CD14-positive monocyte (primary cell): ENCODE results near the gene CLCNKB. TPM values are rescaled to one million over a fixed set of nuclear protein-coding genes. Genes with fewer than 3 reads are reported as not detected.

Experiments
- DNase-seq, 3 donors: peaks; one replicate each; pipeline ENCODE4 v3.0.0-alpha.2; 2011 to 2022
- H2AFZ ChIP-seq: 2 replicates; pipeline ENCODE4 v1.6.0; 2012; ENCODE audit warnings: mild to moderate bottlenecking, low read depth, low read length, inconsistent platforms; ENCODE audit not compliant: insufficient read depth, poor library complexity, severe bottlenecking
- H3K27ac ChIP-seq, 2 donors: 1 replicate in 1 of 2; 2 replicates in 1 of 2; pipeline ENCODE4 v1.5.1; 2012 to 2013; ENCODE audit warnings: low read length in 2 of 2, control low read depth in 1 of 2, inconsistent platforms in 1 of 2, low read depth in 1 of 2, mild to moderate bottlenecking in 1 of 2
- H3K27me3 ChIP-seq, 2 donors: one replicate each; pipeline versions ENCODE4 v1.6.0 to v1.6.1; 2011 to 2013; ENCODE audit warnings: low read length in 2 of 2; ENCODE audit not compliant: control insufficient read depth in 2 of 2, insufficient read depth in 2 of 2
- H3K36me3 ChIP-seq, 2 donors: replicated peaks in 1 of 2; 1 replicate in 1 of 2; 2 replicates in 1 of 2; pipeline versions ENCODE4 v1.5.1 to v1.6.1; 2012 to 2013; ENCODE audit warnings: low read length in 2 of 2, control low read depth in 1 of 2, inconsistent platforms in 1 of 2, mild to moderate bottlenecking in 1 of 2; ENCODE audit not compliant: insufficient read depth in 2 of 2, control insufficient read depth in 1 of 2
- H3K4me1 ChIP-seq, 2 donors: 1 replicate in 1 of 2; 2 replicates in 1 of 2; pipeline versions ENCODE4 v1.5.1 to v1.6.1; 2012 to 2013; ENCODE audit warnings: low read length in 2 of 2, control low read depth in 1 of 2, inconsistent platforms in 1 of 2, mild to moderate bottlenecking in 1 of 2, moderate library complexity in 1 of 2; ENCODE audit not compliant: insufficient read depth in 2 of 2, control insufficient read depth in 1 of 2
- H3K4me2 ChIP-seq: replicated peaks from 2 replicates; pipeline ENCODE3; 2012; ENCODE audit warnings: low read length, moderate library complexity, mild to moderate bottlenecking; ENCODE audit not compliant: poor library complexity, severe bottlenecking; ENCODE audit errors: extremely low read depth
- H3K4me3 ChIP-seq, 3 experiments: fragments of 200-600 bp in 1 of 3; sonication (generic) in 1 of 3; replicated peaks in 1 of 3; 1 replicate in 2 of 3; 2 replicates in 1 of 3; pipeline ENCODE4 v1.5.1; 2011 to 2013; ENCODE audit warnings: low read length in 3 of 3, mild to moderate bottlenecking in 3 of 3, control low read depth in 2 of 3, low read depth in 2 of 3, inconsistent platforms in 1 of 3, moderate library complexity in 1 of 3
- H3K79me2 ChIP-seq: 2 replicates; pipeline ENCODE4 v1.6.0; 2012; ENCODE audit warnings: mild to moderate bottlenecking, control low read depth, inconsistent platforms, low read length, moderate library complexity; ENCODE audit not compliant: insufficient read depth
- H3K9ac ChIP-seq: 2 replicates; pipeline ENCODE4 v1.6.0; 2017; ENCODE audit warnings: low read length, mild to moderate bottlenecking; ENCODE audit not compliant: insufficient read depth, poor library complexity, severe bottlenecking
- H3K9me3 ChIP-seq, 2 donors: replicated peaks in 1 of 2; 1 replicate in 1 of 2; 2 replicates in 1 of 2; pipeline versions ENCODE4 v1.5.1 to v1.6.1; 2012 to 2013; ENCODE audit warnings: low read length in 2 of 2, control low read depth in 1 of 2; ENCODE audit not compliant: control insufficient read depth in 1 of 2, insufficient read depth in 1 of 2
- H4K20me1 ChIP-seq: 2 replicates; pipeline ENCODE4 v1.6.0; 2012; ENCODE audit warnings: mild to moderate bottlenecking, low read length, control low read depth, moderate library complexity; ENCODE audit not compliant: insufficient read depth
- H3K27ac Mint-ChIP-seq, 7 donors: one replicate each; pipeline ENCODE4 v1.8.0; 2020; ENCODE audit warnings: mild to moderate bottlenecking in 7 of 7, mixed read lengths in 7 of 7, moderate library complexity in 6 of 7, inconsistent platforms in 2 of 7
- H3K27me3 Mint-ChIP-seq, 3 donors: one replicate each; pipeline ENCODE4 v1.8.0; 2021 to 2022; ENCODE audit warnings: low read depth in 3 of 3, mild to moderate bottlenecking in 3 of 3, mixed read lengths in 3 of 3, moderate library complexity in 3 of 3, inconsistent platforms in 1 of 3
- H3K36me3 Mint-ChIP-seq, 2 donors: one replicate each; pipeline ENCODE4 v1.8.0; 2020; ENCODE audit warnings: mixed read lengths in 2 of 2, inconsistent platforms in 1 of 2, mild to moderate bottlenecking in 1 of 2
- H3K4me1 Mint-ChIP-seq: one replicate; pipeline ENCODE4 v1.8.0; 2020; ENCODE audit warnings: mild to moderate bottlenecking, mixed read lengths
- H3K4me3 Mint-ChIP-seq, 2 donors: one replicate each; pipeline ENCODE4 v1.8.0; 2020; ENCODE audit warnings: mild to moderate bottlenecking in 2 of 2, mixed read lengths in 2 of 2, moderate library complexity in 1 of 2
- H3K9me3 Mint-ChIP-seq, 7 donors: one replicate each; pipeline ENCODE4 v1.8.0; 2020 to 2022; ENCODE audit warnings: mixed read lengths in 7 of 7, mild to moderate bottlenecking in 6 of 7, moderate library complexity in 6 of 7, inconsistent platforms in 2 of 7
- WGBS: methylation state at CpG from one replicate; pipeline ENCODE4 v1.1.5; 2013; ENCODE audit warnings: missing lambda C conversion rate; ENCODE audit not compliant: insufficient coverage; 5-methylcytosine and 5-hydroxymethylcytosine counted together
- intact Hi-C, 2 donors: fragments of 100-400 bp; cut with micrococcal nuclease; formaldehyde crosslinking; loops; one replicate each; pipeline versions ENCODE4 v1.15.0 to v1.15.1; 2023
- polyA plus RNA-seq, 3 donors: library from polyadenylated mRNA; depleted of rRNA in 1 of 3; unstranded in 2 of 3; stranded (reverse) in 1 of 3; fragments of 300-500 nt in 2 of 3; fragments of >200 nt in 1 of 3; fragmentation: Illumina TruSeq in 2 of 3; gene quantifications; 1 replicate in 2 of 3; 2 replicates in 1 of 3; pipeline ENCODE4 v1.2.3, GENCODE V29; 2012 to 2021
- TF ChIP-seq, protein P1 (sequence below): fragments of 200-600 bp; IDR thresholded peaks from one replicate; pipeline ENCODE4 v1.8.0; 2022; ENCODE audit warnings: antibody characterized with exemption, mild to moderate bottlenecking

The CLCNKB gene
- polyA plus RNA-seq, 3 donors: not detected

DNA sequence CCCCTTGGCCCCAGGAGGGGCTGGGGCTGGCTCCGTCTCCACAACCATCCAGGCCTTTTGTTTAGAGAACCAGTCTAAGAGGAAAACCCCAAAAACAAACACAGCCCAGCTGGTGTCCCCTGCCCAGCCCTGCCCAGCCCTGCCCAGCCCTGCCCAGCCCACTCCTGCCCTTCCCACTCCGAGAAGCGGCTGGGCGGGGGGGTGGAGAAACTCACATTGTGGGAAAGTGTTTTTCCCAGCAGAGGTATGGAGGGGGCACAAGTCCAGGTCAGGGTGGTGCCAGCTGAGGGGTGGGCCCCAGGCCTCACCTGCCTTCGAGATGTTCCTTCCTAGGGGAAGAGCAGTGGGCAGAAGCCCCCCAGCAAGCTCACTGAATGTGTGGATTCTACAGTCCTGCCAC is 39.9 kb downstream of the CLCNKB start:
- H3K27me3 Mint-ChIP-seq: peaks cover 0 to 1% (median 1%) of the 10 kb centered on the region in 3 donors
- 100% methylated on average over 1 of the region's 5 CpGs for WGBS
- H3K9me3 Mint-ChIP-seq: no peaks in the 10 kb centered on the region
- no peak overlapping the region for H3K4me3 Mint-ChIP-seq
- peaks cover 9% of the 10 kb centered on the region for H3K4me1 Mint-ChIP-seq
- H3K4me1 ChIP-seq: peaks cover 4% of the 10 kb centered on the region in 2 donors
- H3K36me3 ChIP-seq: no peaks in the 10 kb centered on the region
- no peak overlapping the region for H3K9ac ChIP-seq
- no peak overlapping the region for H3K27ac ChIP-seq
- H3K27me3 ChIP-seq: no peaks in the 10 kb centered on the region
- TF ChIP-seq, protein P1, sequence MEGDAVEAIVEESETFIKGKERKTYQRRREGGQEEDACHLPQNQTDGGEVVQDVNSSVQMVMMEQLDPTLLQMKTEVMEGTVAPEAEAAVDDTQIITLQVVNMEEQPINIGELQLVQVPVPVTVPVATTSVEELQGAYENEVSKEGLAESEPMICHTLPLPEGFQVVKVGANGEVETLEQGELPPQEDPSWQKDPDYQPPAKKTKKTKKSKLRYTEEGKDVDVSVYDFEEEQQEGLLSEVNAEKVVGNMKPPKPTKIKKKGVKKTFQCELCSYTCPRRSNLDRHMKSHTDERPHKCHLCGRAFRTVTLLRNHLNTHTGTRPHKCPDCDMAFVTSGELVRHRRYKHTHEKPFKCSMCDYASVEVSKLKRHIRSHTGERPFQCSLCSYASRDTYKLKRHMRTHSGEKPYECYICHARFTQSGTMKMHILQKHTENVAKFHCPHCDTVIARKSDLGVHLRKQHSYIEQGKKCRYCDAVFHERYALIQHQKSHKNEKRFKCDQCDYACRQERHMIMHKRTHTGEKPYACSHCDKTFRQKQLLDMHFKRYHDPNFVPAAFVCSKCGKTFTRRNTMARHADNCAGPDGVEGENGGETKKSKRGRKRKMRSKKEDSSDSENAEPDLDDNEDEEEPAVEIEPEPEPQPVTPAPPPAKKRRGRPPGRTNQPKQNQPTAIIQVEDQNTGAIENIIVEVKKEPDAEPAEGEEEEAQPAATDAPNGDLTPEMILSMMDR: no peak
- H4K20me1 ChIP-seq: no peaks in the 10 kb centered on the region
- intact Hi-C loops: loop anchor here (5.0 to 10.0 kb wide), 2 partner anchors 159 to 161 kb away; no protein-coding TSS in a partner anchor
- no peaks in the 10 kb centered on the region for H3K79me2 ChIP-seq
- no peaks in the 10 kb centered on the region for H3K36me3 Mint-ChIP-seq
- H3K9me3 ChIP-seq: no peaks in the 10 kb centered on the region
- H3K27ac Mint-ChIP-seq: no peak overlapping the region
- no peak overlapping the region for H3K4me2 ChIP-seq
- no peak for DNase-seq
- H2AFZ ChIP-seq: no peak overlapping the region
- no peak overlapping the region for H3K4me3 ChIP-seq

DNA sequence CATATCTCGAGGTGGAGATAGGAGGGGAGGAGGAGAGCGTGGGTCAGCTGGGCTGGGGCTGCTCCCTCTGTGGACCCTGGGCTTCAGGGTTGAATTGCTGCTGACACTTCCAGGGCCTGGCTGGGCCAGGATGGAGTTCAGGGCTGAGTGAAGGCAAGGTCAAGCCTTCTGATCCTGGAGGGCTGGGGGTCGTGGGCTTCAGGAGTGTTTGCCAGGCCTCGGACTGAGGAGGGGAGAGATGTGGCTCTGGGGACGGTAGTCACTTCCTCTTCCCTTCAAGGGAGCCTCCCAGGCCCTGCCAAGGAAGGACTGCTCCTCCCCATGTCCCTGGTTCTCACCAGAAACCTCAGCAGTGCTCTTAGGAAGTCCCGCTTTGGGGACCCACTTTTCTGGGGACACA is 41.9 kb downstream of the CLCNKB start:
- TF ChIP-seq, protein P1: no peak
- no peaks in the 10 kb centered on the region for H3K9me3 Mint-ChIP-seq
- DNase-seq: no peak
- H3K9ac ChIP-seq: peak overlapping the region; percentile 21
- no peak overlapping the region for H3K4me2 ChIP-seq
- H2AFZ ChIP-seq: peak overlapping the region; percentile 65
- H3K27me3 Mint-ChIP-seq: peaks cover 3 to 5% (median 3%) of the 10 kb centered on the region in 3 donors
- no peaks in the 10 kb centered on the region for H3K9me3 ChIP-seq
- no peaks in the 10 kb centered on the region for H3K4me1 ChIP-seq
- WGBS: 62% methylated on average over 2 of the region's 6 CpGs
- no peak overlapping the region for H3K4me3 Mint-ChIP-seq
- H3K36me3 Mint-ChIP-seq: no peaks in the 10 kb centered on the region
- no peak overlapping the region for H3K27ac ChIP-seq
- no peaks in the 10 kb centered on the region for H4K20me1 ChIP-seq
- peaks cover 4% of the 10 kb centered on the region for H3K4me1 Mint-ChIP-seq
- no peak overlapping the region for H3K4me3 ChIP-seq
- H3K27me3 ChIP-seq: no peaks in the 10 kb centered on the region
- H3K79me2 ChIP-seq: no peaks in the 10 kb centered on the region
- intact Hi-C loops: loop anchor here in 1 of 2 donors (10.0 kb wide), 1 partner anchor 159 kb away; no protein-coding TSS in a partner anchor
- H3K27ac Mint-ChIP-seq: peak overlapping the region in 1 of 7 donors; percentile 72
- no peaks in the 10 kb centered on the region for H3K36me3 ChIP-seq
